Neural crest cell (in vitro differentiated cells): ENCODE measurements around the gene PEAR1. TPM values are rescaled to one million over a fixed set of nuclear protein-coding genes. Genes with fewer than 3 reads are reported as not detected.

Source experiments
- DNase-seq: peaks from one replicate; pipeline ENCODE4 v3.0.0; 2021; ENCODE audit warnings: low read depth, mixed read lengths, low spot score
- H3K27ac Mint-ChIP-seq: one replicate; pipeline ENCODE4 v1.8.0; 2021; ENCODE audit warnings: mild to moderate bottlenecking, mixed read lengths; ENCODE audit not compliant: unreplicated experiment
- H3K27me3 Mint-ChIP-seq: 2 replicates; pipeline ENCODE4 v1.8.0; 2021; ENCODE audit warnings: low read depth, mild to moderate bottlenecking, mixed read lengths
- H3K36me3 Mint-ChIP-seq: 2 replicates; pipeline ENCODE4 v1.8.0; 2021; ENCODE audit warnings: low read depth, mild to moderate bottlenecking, mixed read lengths
- H3K4me1 Mint-ChIP-seq: 2 replicates; pipeline ENCODE4 v1.8.0; 2021; ENCODE audit warnings: mixed read lengths
- H3K4me3 Mint-ChIP-seq: one replicate; pipeline ENCODE4 v1.8.0; 2021; ENCODE audit warnings: mild to moderate bottlenecking, mixed read lengths
- H3K9me3 Mint-ChIP-seq: 2 replicates; pipeline ENCODE4 v1.8.0; 2021; ENCODE audit warnings: mixed read lengths
- CTCF ChIP-seq: fragments of 200-600 bp; sonication (generic); conservative IDR thresholded peaks from 2 replicates; pipeline ENCODE4 v1.5.0; 2021; ENCODE audit warnings: antibody characterized with exemption, mild to moderate bottlenecking
- total RNA-seq: library from RNA; stranded (reverse); gene quantifications from 2 replicates; pipeline ENCODE4 v1.2.1, GENCODE V29; 2021

Gene PEAR1
- total RNA-seq, 1 donor from 2014 or later = 6.8 TPM

GRCh38 chr1:156882543-156882942, 11.0 kb upstream of the PEAR1 start:
- peaks cover 49% of the 10 kb centered on the region for H3K27me3 Mint-ChIP-seq
- no peaks in the 10 kb centered on the region for H3K9me3 Mint-ChIP-seq
- DNase-seq = no peak
- TF ChIP-seq CTCF = no peak
- no peaks in the 10 kb centered on the region for H3K36me3 Mint-ChIP-seq
- no peak overlapping the region for H3K27ac Mint-ChIP-seq
- H3K4me3 Mint-ChIP-seq = no peak overlapping the region
- peaks cover 9% of the 10 kb centered on the region for H3K4me1 Mint-ChIP-seq

DNA sequence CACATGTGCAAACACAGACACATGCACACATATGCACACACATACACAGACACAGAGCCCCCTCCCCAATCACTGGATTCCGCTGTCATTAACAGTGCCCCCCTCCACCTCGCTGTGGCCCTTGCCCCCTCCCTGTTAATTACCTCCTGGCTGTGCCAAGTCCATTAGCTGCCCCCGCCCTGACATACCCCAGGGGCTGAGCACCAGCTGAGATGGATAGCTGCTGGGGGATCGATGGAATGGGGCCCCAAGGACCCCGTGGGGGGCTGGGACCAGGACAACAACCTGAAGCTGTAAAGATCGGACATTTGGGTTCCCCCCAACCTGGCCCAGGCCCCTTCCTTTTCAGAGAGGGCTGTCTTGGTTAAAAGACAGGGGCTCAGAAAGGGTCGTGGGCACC, 9.6 kb upstream of the PEAR1 start:
- Mint-ChIP-seq H3K4me3 (no peak overlapping the region), H3K9me3 (no peaks in the 10 kb centered on the region), H3K4me1 (peaks cover 13% of the 10 kb centered on the region), H3K27me3 (peaks cover 43% of the 10 kb centered on the region), H3K27ac (no peak overlapping the region), H3K36me3 (no peaks in the 10 kb centered on the region)
- DNase-seq = no peak
- no peak for TF ChIP-seq CTCF

DNA sequence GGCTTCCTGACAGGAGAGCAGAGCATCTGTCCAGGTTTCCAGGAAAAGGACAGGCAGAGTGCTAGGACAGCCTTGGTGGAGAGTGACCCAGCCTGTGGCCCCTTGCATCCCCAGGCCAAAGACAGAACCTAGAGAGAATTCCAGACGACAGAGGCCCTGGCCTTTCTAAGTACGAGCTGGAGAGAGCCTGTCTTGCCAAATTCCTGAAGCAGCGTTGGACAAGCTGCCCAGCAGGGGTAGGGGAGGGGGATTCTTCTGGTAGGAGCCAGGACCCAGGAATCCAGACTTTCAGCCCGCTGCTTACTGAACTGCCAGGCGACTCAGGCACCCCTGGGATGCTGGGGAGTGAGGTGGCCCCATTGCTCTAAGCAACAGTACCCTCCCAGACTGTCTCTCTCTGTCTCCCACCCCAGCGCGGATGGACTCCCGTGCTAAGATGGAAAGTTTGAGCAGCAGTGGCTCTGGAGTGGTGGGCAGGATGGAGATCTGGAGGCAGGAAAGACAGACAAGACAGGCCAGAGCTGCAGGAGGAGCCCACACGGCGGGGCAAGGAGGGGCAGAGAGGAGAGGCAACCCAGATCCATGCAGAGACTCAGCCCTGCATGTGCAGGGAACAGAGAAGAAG, 8.8 kb upstream of the PEAR1 start:
- Mint-ChIP-seq H3K36me3 (no peaks in the 10 kb centered on the region), H3K27me3 (peaks cover 46% of the 10 kb centered on the region), H3K4me3 (no peak overlapping the region), H3K4me1 (peaks cover 14% of the 10 kb centered on the region), H3K27ac (no peak overlapping the region), H3K9me3 (no peaks in the 10 kb centered on the region)
- no peak for TF ChIP-seq CTCF
- no peak for DNase-seq

- no peaks in the 10 kb centered on the region for H3K36me3 Mint-ChIP-seq
- DNase-seq = no peak
- no peak for TF ChIP-seq CTCF
- H3K27me3 Mint-ChIP-seq = peaks cover 52% of the 10 kb centered on the region
- H3K4me3 Mint-ChIP-seq = no peak overlapping the region
- no peaks in the 10 kb centered on the region for H3K9me3 Mint-ChIP-seq
- peaks cover 19% of the 10 kb centered on the region for H3K4me1 Mint-ChIP-seq
- no peak overlapping the region for H3K27ac Mint-ChIP-seq
Measured at GRCh38 chr1:156885314-156885713, 8.2 kb upstream of the PEAR1 start.

DNA sequence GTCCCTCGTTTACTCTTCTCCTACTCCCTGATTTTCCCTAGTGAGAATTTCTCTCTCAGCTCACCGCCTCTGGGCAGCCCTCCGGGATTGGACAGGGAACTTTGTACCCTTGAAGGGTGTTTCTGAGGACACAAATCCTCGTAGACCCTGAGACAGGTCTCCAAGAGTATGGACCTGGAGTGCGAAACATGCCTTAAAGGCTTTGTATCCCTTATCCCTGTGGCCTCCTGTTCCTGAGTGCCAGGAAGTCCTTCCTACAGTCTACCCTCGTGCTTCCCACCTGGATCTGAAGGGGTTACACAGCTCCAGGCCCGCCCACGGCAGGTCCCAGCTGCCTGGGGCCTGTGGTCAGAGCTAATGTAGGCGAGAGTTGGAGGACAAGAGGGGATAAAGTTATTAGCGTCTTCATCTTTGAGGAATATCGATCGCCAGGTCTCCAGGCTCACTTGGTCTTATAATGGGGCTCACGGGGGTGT, 7.6 kb upstream of the PEAR1 start:
- Mint-ChIP-seq H3K36me3 (no peaks in the 10 kb centered on the region), H3K9me3 (no peaks in the 10 kb centered on the region), H3K4me3 (no peak overlapping the region), H3K27me3 (peaks cover 58% of the 10 kb centered on the region), H3K27ac (no peak overlapping the region), H3K4me1 (peaks cover 20% of the 10 kb centered on the region)
- TF ChIP-seq CTCF = no peak
- DNase-seq = no peak
